Activated CD4-positive, alpha-beta T cell treated with anti-CD3 and anti-CD28 coated beads, Interleukin-2, amount 50 U/mL, for 1 hour (primary cell): ENCODE data around the gene SLC24A3.

Experiments used
- DNase-seq: peaks from one replicate; pipeline ENCODE4 v3.0.0-alpha.2; 2020

The SLC24A3 gene

DNA sequence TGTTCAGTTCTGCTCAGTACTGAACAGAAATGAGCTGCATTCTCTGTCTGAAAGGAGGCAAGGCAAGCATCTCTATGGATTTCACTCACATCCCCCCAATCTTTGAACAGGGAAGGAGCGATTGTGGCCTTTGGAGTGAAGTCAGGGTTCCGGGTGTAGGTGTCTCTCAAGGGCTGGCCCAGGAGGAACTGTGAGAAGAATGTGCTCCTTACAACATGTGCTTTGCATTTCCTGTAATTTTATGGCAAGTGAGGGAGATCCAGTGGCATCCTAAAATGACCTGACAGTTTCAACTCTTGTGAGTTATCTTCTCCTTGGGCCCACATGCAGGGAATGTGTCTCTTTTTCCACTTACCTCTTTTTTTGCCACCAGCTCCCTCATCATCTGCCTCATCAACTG is 482.6 kb downstream of the SLC24A3 start:
- DNase-seq, result no peak

DNA sequence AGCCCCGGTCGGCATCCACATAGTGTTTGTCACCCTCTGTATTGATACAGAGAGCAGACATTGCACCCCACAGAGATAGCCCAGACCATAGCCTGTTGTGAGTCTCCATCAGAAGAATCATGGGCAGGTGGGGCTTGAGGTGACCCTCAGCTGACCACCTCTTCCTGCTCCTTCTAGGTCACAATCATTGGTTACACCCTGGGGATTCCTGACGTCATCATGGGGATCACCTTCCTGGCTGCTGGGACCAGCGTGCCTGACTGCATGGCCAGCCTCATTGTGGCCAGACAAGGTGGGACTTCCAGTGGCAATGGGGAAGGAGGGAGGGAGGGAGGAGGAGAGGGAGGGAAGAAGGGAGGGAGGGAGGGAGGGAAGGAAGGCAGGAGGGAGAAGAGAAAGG is 484.2 kb downstream of the SLC24A3 start:
- no peak for DNase-seq

DNA sequence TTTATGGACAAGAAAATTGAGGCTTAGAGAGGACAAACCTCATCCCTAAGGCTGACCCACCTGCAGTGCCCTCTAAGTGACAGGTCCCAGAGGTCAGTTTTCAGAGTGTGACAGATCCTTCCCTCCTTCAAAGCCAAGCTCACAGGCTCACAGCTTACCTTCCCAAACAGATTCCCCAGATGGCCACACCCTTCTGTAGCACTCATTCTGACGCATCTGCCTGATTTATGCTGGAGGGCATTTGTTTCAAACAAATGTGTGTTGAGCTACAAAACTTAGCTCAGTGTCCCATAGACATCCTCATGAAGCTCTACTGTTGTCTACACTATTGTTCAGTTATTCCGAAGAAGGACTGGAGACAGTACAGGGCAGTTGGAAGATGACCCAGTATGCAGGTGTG is 485.0 kb downstream of the SLC24A3 start:
- DNase-seq, result no peak

DNA sequence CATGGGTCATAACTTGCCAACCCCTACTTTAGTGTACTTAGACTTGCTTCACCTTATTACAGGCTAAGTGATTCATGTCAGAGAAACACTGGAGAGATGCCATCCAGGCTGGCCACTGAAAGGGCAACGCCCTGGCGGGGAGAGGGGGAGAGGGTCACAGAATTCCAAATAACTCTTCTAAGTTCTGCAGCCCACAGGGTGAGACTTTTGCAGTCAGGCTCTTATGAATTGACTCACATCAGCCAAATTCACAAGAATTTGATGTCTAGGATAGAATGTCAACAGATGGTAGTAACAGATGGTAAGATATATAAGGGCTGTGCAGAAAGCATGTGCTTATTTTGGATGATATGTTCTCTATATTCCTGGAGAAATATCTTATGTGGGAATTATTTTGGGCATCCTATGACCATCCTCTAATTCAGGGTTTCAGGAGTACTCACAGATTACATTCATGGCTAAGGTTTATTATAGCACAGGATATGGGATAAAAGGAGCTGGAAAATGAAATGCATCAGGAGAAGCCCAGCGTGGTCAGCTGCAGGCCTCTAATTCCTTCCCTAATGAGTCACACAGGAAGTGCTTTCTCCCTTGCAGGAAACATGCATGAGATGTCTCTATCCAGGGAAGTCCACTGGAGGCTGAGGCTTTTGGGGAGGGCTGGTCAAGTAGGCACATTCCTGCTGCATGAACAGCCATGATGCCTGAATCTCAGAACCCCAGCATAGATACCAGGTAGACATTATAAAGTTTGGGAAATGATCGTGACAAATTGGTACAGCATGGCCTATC is 486.9 kb downstream of the SLC24A3 start:
- no peak for DNase-seq

DNA sequence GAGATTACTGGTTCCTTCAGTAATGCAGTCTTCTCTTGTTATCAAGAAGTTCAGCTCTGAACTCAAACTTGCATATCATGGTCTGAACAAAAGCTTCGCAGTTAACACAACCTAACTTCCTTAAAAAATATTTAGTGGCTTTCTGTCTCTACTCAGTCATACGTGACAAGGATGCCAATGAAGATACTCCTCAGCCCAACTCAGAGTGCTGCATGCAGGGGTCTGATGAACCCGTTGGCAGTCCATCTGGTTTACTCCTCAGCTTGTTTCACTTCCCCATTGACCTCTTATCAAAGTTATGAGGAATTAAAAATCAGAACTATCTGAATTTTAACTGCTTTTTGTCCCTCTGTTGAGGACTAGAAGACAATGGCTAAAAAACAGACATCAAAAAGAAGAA is 489.0 kb downstream of the SLC24A3 start:
- no peak for DNase-seq

DNA sequence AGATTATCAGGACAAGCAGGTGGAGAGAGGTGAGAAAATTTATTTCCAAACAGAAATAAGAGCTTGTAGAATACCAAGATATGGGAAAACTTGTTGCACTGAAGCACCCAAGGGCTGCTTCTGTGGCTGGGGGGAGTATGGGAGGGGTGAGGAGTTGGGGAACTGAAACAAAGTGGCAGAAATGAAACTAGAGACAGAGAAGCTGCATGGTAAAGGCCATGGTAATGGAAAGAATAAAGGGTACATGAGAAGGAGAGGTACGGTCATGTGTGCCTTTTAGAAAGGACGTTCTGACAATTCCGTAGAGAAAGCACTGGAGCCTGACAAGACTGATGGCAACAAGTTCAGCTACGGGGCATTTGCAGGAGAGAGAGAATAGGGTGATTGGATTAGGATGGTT is 494.0 kb downstream of the SLC24A3 start:
- DNase-seq, result no peak

DNA sequence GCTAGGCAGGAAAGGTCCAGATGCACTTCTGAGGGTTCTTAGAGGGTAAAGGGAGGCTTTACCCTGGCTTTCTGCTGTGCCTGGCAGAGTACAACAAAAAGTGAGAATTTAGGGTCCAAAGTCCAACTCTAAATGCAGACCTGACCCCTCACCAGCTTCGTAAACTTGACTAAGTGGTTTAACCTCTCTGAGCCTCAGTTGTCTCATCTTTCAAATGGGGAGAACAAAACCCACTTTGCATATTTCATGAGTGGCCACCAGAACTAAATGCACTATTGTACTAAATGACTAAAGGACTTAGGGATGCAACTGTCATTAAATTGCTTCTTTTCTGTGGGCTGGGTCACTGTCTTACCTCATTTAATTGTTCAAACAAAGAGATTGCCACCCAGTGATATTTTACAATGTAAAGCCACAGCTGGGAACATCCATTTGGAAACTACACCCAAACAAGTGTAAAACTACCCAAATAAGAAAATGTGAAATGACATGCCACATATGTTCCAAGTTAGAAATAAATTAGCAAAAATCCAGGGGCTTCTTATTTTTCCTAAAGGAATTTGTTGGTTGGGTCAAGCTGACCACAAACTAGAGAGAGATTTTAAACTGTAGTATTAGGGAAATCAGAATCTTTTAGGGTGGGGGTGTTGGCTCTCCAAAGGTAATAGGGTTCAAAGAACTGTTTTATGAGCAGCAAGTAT is 497.3 kb downstream of the SLC24A3 start:
- DNase-seq, result no peak

DNA sequence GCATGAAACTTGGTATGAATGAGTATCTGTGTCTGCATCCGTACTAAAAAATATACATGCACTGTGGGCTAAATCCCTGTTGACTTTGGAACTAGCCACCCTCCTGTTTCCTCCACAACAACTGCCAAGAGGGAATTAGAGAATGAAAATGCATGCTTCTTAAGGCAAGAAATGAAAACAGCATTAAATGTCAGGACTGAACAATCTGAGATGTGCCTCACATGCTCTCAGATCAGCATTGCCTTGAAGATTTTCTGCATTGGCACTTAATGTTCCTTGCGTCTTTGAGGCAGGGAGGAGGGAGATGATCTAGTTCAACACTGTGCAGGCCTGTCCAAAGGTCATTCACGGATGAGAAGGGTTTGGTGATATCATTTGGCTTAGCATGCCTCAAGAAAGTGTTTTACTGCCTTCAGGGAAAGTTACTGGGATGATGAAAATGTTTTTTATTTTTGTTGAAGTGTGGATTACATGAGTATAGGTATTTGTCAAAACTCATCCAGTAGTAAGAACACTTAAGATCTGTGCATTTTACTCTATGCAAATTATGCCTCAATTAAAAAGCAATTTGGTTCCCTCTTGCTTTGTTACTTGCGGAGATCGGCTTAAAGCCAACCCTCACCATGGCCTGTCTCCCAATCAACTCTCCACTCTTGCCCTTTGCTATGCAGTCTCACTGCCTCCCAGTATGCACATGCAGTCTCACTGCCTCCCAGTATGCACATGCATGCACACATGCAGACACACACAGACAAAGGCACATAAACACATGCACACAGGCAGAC is 498.1 kb downstream of the SLC24A3 start:
- DNase-seq, result no peak

DNA sequence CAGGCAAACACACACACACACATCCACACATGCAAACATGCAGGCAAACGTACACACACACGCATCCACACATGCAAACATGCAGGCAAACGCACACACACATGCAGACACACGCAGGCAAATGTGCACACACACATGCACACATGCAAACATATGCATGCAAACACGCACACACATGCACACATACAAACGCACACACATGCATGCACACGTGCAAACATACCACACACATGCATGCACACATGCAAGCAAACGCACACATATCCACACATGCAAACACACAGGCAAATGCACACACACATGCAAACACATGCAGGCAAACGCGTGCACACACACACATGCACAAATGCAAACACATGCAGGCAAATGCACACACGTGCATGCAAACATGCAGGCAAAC is 498.7 kb downstream of the SLC24A3 start:
- no peak for DNase-seq

DNA sequence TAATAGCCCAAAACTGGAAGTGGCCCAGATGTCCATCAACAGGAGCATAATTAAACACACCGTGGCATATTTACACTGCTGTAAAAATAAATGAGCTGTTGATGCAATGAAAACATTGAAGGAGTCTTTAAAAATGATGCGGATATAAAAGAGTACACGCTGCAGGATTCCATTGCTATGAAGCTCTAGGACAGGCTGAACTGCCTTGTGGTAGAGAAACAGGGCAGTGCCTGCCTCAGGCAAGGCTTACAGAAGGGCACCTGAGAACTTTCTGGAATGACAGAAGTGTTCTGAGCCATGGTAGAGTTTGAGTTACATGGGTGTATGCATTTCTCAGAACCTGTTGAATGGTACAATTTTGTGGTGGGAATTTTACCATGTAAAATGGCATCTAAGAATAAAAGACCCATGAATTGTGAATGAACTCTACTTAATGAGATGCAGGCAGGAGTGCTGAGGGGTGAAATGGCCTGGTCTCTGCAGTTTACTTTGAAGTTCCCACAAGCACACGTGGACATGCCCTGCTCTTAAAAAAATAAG is 500.3 kb downstream of the SLC24A3 start:
- no peak for DNase-seq

DNA sequence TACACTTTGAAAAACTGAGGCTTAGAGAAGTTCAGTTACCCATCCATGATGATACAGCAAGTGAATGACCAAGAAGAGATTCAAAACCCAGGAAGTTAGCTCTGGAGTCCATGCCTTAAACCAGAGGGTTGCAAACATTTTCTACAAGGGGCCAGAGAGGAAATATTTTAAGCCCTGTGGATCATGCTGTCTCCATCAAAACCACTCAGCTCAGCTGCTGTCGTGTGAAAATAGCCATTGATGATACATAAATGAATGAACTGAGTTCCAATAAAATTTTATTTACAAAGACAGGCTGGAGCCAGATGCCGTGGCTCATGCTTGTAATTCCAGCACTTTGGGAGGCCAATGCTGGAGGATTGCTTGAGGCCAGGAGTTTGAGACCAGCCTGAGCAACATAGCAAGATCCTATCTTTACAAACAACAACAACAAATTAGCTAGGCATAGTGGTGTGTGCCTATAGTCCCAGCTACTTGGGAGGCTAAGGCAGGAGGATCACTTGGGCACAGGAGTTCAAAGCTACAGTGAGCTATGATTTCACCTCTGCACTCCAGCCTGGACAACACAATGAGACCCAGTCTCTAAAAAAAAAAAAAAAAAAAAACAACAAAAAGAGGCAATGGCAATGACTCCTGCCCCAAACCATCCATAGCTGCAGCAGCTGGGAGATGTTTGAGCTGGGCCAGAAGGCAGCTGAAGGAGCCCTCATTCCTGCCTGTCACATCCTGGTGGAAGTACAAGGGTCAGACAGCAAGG is 501.6 kb downstream of the SLC24A3 start:
- no peak for DNase-seq

DNA sequence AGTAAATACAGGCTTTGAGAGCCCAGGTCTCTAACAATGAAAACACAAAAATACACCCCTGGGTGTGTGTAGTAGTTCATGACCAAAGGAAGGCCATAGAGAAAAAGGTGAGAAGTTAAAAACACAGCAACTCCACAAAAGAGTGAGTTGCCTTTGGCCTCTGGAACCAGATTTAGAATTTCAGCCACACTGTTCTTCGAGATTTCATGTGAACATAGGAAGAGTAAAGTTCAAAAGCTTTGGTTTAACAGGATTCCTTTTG is 502.1 kb downstream of the SLC24A3 start:
- DNase-seq, result no peak

DNA sequence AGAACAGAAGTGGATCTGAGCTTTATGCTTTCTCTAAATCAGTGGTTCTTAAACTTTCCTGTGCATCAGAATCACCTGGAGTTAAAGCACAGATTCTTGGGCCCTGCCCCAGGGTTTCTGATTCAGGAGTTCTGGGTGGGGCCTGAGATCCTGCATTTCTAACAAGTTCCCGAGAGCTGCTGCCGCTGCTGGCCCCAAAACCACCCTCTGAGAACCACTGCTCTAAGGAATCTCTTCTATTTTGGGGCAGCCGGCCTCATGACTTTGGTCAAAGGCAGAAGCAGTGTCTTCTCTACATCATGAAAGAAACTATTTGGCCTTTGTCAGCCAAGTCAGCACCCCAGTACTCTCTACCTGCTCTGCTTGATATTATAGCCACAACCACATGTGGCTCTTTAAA is 503.5 kb downstream of the SLC24A3 start:
- DNase-seq, result no peak

DNA sequence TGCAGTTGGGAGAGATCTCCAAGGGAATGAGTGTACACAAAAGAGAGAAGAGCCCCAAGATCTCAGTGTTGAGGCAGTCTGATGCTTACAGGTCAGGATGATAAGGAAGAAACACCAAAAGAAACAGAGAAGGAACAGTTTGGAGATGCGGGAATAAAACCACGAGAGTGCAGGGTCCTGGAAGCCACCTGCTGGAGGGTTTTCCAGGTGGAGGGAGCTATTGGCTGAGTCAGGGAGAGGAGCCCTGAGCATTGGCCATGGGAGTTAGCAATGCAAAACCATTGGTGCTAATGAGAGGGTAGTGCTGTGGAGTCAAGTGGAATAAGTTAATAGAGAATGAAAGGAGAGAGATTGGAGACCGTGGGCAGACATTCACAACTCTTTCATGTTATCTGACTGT is 506.4 kb downstream of the SLC24A3 start:
- no peak for DNase-seq

DNA sequence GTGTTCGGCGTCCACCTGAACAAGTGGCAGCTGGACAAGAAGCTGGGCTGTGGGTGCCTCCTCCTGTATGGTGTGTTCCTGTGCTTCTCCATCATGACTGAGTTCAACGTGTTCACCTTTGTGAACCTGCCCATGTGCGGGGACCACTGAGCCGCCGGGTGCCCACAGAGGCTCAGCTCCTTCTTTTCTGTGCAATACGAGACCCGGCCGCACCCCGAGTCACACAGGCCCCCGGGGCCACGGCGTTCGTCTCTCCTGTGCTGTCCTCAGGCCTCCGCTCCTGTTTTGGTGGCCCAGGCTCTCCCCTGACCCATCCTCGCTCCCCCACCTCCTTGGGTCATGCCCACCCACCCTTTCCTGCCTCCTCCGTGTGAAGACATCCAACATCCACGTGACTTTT is 508.5 kb downstream of the SLC24A3 start:
- no peak for DNase-seq

DNA sequence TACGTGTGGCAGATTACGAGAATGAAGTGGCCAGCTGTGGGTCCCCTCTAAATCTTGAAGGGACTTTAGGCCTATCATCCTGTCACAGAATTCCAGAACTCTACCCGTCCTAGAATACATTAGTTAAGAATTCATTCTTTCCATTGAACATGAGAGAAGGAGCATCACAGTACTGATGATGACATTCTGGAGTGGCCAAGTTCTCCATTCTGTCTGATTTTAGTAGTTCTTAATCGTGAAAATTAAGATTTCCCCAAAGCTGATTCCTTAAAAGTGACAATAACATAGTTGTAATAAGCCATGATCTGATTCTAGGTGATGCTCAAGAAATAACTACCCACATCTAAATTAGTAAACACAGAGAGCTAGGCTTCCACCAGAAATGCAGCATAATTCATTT is 510.6 kb downstream of the SLC24A3 start:
- DNase-seq, result no peak

DNA sequence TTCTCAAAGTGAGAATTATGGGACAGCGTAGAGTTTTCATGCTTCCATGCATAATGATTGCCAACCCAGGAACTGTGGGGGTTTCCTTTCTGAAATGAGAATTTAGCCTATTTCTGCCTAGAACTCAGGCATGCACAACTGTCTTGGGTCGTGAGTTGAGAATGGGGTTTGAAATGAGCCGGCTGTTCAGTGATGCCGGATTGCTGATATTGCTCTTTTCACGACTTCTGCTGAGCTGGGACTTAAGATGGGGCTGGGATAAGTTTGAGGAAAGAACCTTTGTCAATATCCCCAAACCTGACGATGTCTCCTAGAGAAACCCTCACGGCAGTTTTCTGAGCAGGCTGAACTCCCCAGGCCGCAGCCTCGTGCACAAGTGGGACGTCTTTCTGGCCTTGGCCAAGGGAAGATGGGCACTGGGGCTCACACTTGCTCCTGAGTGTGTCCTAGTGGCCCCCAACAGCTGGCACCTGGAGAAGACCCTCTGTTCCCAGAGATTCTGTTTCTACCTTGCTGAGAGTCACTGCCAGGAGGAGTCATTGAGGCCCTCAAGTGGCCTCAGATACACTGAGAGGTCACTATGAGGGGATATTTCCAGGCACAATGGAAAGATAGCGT is 511.5 kb downstream of the SLC24A3 start:
- DNase-seq, result no peak

DNA sequence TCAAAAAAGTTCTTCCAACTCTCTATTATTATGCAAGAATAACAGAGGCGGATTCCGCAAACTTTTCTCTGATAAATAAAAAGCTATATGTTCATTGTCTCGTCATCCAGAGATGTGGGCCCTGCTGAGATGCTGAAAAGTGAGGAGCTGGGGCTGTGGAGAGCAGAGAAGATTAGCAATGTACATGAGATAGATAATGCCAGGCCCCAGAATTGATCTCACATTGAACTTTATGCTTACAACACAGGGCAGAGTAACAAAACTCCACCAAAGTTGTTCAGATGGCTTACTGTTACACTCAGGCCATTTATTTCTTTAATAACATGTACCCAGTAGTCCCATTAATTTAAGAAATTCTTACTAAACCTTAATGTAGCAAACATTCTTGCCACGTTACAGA is 512.9 kb downstream of the SLC24A3 start:
- DNase-seq, result no peak

DNA sequence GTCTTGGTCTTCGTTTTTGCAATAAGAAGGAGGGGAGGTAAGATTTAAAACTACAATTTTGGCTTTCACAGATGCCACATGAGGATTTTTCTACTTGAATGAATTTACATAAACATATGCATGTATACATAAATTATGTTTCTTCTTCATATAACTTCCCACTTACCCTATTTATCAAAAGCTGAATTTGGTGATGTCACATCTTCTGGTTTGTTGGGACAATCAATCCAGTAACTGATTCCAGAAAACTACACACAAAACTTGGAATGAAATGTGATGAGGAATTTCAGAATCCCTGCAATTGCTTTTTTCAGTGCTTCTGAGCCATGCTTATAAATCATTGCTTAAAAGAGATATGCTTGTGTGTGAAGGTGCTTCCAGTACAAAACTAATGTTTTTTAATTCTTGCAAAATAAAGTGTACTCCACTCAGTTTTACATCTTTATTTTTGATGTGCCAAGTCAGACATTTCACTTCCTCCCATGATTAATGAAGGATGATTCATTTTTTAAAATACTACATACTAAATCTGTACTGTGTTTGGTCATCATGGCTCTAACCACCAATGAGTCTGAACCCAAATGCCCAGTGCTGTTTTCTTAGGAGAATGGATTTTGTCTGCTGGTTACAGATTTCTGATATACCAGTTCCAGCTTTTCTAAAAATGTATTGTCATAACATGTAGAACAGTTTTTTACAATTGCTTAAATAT is 513.5 kb downstream of the SLC24A3 start:
- DNase-seq, result no peak

DNA sequence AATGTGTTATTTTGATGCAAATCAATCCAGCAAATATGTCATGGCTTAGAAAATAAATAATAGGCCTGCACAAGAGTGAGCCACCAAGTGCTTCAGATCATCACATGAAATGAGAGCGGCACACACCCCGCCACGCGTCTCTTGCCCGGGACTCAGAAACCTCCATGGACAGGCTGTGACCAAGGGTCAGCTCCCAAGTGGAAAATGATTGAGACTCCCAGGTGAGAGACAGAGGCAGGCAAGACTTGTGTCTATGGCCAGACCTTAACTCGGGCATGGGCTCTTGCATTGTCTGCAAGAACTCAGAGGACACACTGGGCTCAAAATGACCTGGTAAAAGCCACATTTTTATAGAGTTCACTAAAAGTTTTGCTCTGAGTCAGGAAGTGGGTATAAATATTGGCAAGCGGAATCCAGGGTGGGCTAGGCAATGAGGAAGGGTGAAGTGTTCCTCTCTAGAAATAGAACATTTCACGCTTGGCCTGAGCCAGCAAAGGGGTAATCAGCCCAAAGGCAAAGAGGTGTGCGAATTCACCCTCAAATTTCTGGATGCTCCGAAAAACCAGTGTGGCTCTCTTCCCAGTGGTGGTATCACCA is 514.9 kb downstream of the SLC24A3 start:
- no peak for DNase-seq

DNA sequence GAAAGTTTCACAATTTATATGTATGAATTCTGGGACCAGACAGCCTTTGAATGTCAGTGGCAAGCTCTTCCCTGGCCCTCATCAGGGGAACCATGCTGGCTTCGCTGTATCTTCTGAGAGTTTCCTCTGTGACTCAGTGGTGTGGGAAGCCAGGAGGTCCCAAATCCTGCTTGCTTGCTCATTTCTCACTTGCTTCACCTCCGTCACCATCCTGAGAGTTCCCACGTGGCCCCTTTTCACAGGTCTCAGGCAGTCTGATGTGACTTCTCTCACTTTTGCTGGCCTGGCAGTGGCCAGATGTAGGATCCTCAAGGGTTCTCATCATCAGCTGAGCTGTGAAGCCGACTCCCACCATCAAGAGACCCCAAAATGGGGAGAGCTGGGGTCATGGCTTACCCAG is 517.2 kb downstream of the SLC24A3 start:
- no peak for DNase-seq

DNA sequence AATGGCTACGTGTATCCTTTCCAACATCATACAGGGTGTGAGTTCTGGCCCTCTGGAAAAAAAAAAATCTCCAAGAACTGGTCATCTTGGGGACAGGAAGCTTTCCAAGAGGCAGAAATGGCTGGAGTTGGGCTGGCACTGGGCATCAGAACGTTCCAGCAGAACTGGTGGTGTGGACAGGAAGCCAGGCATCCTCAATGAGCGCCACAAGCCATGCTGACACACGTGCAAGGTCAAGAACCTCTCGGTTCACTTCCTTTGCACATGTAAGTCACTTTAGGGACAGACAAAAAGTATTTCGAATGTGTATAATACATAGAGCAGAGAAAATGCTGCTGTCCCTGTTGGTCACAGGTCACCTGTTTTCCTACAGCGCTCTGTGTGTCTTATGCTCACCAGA is 518.3 kb downstream of the SLC24A3 start:
- DNase-seq, result no peak
